Calu3 (cell line): ENCODE data around the gene CFAP92. TPM values are rescaled to one million over a fixed set of nuclear protein-coding genes. Genes with fewer than 3 reads are reported as not detected.

Experiments
- BruUV-seq: library from RNA; stranded (reverse); fragments of 400-500 nt; replicated peaks from 2 replicates; lab custom pipeline; 2021; lab: Mats Ljungman, UMichigan
- CTCF ChIA-PET: fragments of 300-600 bp; sonication (Branson Sonifier 250); formaldehyde crosslinking; loops from one replicate; lab custom pipeline; 2022; ENCODE audit warnings: antibody characterized with exemption; lab: Charles Lee
- DNase-seq: peaks from one replicate; pipeline ENCODE4 v3.0.0; 2022
- H3K27ac Mint-ChIP-seq: one replicate; pipeline ENCODE4 v1.8.0; 2022; ENCODE audit warnings: mixed read lengths; ENCODE audit not compliant: unreplicated experiment
- H3K27me3 Mint-ChIP-seq: one replicate; pipeline ENCODE4 v1.8.0; 2022; ENCODE audit warnings: mixed read lengths; ENCODE audit not compliant: unreplicated experiment
- H3K36me3 Mint-ChIP-seq: one replicate; pipeline ENCODE4 v1.8.0; 2022; ENCODE audit warnings: mild to moderate bottlenecking, moderate library complexity, mixed read lengths; ENCODE audit not compliant: insufficient read depth, unreplicated experiment
- H3K4me1 Mint-ChIP-seq: one replicate; pipeline ENCODE4 v1.8.0; 2022; ENCODE audit warnings: mild to moderate bottlenecking, low read depth, mixed read lengths; ENCODE audit not compliant: unreplicated experiment
- H3K4me3 Mint-ChIP-seq: one replicate; pipeline ENCODE4 v1.8.0; 2022; ENCODE audit warnings: mild to moderate bottlenecking, low read depth, moderate library complexity, mixed read lengths; ENCODE audit not compliant: unreplicated experiment
- H3K9me3 Mint-ChIP-seq: one replicate; pipeline ENCODE4 v1.8.0; 2022; ENCODE audit warnings: low read depth, mixed read lengths; ENCODE audit not compliant: unreplicated experiment
- intact Hi-C: fragments of 100-400 bp; cut with micrococcal nuclease; formaldehyde crosslinking; loops from one replicate; pipeline ENCODE4 v1.10.0; 2022; ENCODE audit not compliant: unreplicated experiment
- total RNA-seq: library from RNA; stranded (reverse); gene quantifications from 2 replicates; pipeline ENCODE4 v1.2.3, GENCODE V29; 2022
- TF ChIP-seq, protein P1 (sequence below): fragments of 200-600 bp; IDR thresholded peaks from one replicate; pipeline ENCODE4 v1.8.0; 2022; ENCODE audit warnings: antibody characterized with exemption; ENCODE audit not compliant: unreplicated experiment

CFAP92 gene
- total RNA-seq, 1 experiment from 2014 or later = 0.92 TPM

DNA sequence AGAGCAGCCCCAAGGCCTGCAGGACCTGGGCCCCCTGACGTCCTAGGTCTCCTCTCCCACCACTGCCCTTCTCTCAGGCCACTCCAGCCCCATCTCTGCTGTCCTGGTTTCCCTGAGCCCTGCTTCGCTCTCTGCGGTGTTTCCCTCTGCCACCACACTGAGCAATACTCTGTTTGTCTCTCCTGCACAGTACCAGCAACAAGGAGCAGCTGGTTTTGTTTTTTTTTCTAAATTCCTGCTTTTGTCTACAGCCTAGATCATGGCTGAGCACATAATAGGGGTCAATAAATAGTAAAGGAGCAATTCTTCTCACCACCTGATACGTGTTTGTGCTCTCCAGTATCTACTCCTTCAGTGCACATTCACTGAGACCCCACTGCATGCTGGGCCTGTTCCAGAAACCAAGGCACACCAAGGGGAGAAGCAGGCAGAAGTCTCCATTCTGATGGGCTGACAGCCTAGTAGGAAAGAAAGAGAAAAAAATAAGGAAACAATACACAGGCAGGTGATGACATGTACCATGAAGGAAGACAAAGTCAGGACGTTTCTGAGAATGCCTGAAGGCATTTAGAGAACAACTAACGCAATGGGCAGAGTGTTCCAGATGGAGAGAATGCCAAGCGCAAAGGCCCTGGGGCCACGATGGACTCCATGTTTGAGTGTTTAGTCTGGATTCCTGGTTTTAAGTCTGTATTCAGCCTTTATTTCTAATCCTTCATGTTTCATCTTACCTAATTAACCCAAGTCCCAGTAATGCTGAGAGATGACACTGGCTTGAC is 120.4 kb downstream of the CFAP92 start:
- DNase-seq = no peak
- Mint-ChIP-seq H3K4me1 (peaks cover 12% of the 10 kb centered on the region), H3K27ac (no peak overlapping the region), H3K27me3 (peaks cover 40% of the 10 kb centered on the region), H3K36me3 (peaks cover 1% of the 10 kb centered on the region), H3K9me3 (no peaks in the 10 kb centered on the region), H3K4me3 (no peak overlapping the region)
- CTCF ChIA-PET = no interaction called here
- BruUV-seq = no TSS peak
- intact Hi-C loops = loop anchor here (10.0 kb wide), 1 partner anchor 209 kb away; no protein-coding TSS in a partner anchor
- TF ChIP-seq, protein P1, sequence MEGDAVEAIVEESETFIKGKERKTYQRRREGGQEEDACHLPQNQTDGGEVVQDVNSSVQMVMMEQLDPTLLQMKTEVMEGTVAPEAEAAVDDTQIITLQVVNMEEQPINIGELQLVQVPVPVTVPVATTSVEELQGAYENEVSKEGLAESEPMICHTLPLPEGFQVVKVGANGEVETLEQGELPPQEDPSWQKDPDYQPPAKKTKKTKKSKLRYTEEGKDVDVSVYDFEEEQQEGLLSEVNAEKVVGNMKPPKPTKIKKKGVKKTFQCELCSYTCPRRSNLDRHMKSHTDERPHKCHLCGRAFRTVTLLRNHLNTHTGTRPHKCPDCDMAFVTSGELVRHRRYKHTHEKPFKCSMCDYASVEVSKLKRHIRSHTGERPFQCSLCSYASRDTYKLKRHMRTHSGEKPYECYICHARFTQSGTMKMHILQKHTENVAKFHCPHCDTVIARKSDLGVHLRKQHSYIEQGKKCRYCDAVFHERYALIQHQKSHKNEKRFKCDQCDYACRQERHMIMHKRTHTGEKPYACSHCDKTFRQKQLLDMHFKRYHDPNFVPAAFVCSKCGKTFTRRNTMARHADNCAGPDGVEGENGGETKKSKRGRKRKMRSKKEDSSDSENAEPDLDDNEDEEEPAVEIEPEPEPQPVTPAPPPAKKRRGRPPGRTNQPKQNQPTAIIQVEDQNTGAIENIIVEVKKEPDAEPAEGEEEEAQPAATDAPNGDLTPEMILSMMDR = no peak

DNA sequence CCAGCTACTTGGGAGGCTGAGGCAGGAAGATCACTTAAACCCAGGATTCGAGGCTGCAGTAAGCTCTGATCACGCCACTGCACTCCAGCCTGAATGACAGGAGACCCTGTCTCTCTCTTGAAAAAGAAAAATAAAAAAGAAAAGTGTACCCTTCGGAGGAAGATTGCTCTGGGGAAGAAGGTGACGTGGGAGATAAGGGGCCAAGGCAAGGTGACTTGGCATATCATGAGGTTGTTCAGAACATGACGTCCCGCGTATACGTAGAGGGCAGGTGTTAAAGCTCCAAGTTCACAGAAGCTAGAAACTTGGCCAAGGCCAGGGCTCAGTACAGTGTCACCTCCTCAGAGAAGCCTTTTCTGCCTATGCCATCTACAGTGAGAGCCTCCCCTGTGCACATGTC is 121.1 kb downstream of the CFAP92 start:
- H3K9me3 Mint-ChIP-seq = no peaks in the 10 kb centered on the region
- CTCF ChIA-PET = no interaction called here
- peaks cover 5% of the 10 kb centered on the region for H3K4me1 Mint-ChIP-seq
- intact Hi-C loops = loop anchor here (10.0 kb wide), 1 partner anchor 208 kb away; no protein-coding TSS in a partner anchor
- H3K27me3 Mint-ChIP-seq = peaks cover 40% of the 10 kb centered on the region
- BruUV-seq = no TSS peak
- TF ChIP-seq, protein P1 = no peak
- no peak for DNase-seq
- H3K4me3 Mint-ChIP-seq = no peak overlapping the region
- no peak overlapping the region for H3K27ac Mint-ChIP-seq
- H3K36me3 Mint-ChIP-seq = no peaks in the 10 kb centered on the region

DNA sequence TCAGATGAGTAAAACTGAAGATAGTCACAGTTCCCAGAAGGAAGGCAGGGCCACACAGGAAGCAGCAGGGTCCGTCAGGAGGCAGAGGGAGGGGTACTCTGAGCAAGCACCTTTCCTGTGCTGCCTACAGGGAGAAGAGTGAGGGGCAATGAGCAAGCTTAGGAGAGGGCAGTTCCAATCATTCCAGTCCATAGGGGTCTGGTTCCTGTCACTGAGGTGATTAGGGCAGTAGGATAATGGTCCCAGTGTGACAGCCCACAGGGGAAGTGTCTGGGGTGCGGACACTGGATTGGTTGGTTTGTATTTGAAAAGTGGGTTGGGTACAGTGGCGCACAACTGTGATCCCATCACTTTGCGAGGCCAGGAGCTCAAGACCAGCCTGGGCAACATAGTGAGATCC is 121.6 kb downstream of the CFAP92 start:
- Mint-ChIP-seq H3K27me3 (peaks cover 40% of the 10 kb centered on the region), H3K27ac (no peak overlapping the region), H3K36me3 (no peaks in the 10 kb centered on the region), H3K4me3 (no peak overlapping the region), H3K9me3 (no peaks in the 10 kb centered on the region), H3K4me1 (peaks cover under 1% of the 10 kb centered on the region)
- TF ChIP-seq, protein P1 = no peak
- intact Hi-C loops = loop anchor here (10.0 kb wide), 1 partner anchor 207 kb away; no protein-coding TSS in a partner anchor
- no peak for DNase-seq
- BruUV-seq = no TSS peak
- CTCF ChIA-PET = no interaction called here

DNA sequence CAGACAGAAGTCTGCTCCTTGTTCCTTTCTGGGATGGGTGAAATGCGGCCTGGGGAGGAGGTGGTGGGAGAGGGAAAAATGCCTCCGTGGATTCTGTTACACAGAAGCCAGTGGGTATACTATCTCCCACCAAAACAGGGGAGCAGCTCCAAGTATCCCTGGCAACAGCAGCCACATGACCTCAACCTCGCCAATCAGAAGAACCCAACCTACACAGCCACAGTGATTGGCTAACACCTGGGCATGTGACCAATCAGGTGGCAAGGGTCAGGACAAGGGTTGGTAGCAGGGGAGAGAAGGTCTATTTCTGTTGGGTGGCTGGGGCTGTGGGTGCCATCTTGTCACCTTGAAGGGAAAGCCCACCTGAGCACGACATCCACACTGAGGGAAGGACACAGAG is 123.5 kb downstream of the CFAP92 start:
- BruUV-seq = no TSS peak

More for the DNA sequence above, 123.5 kb downstream of the CFAP92 start:
- no peaks in the 10 kb centered on the region for H3K9me3 Mint-ChIP-seq
- intact Hi-C loops = loop anchor here (10.0 kb wide), 1 partner anchor 206 kb away; no protein-coding TSS in a partner anchor
- no peaks in the 10 kb centered on the region for H3K36me3 Mint-ChIP-seq
- H3K27ac Mint-ChIP-seq = no peak overlapping the region
- no peak overlapping the region for H3K4me3 Mint-ChIP-seq
- CTCF ChIA-PET = interaction anchor here (0.9 kb wide), 1 partner anchor 8 kb away, joined by 3 read pairs; no protein-coding TSS in a partner anchor
- H3K4me1 Mint-ChIP-seq = no peaks in the 10 kb centered on the region
- no peak for DNase-seq
- peaks cover 39% of the 10 kb centered on the region for H3K27me3 Mint-ChIP-seq
- TF ChIP-seq, protein P1 = no peak
